Neural cell (in vitro differentiated cells): ENCODE results near the gene CD248.
"Not testable (repeated sequence)": the region's sequence is repeated elsewhere in the genome, so short reads cannot be mapped to it uniquely, and the experiment has no call there.

Source experiments
- CTCF ChIP-seq: fragments of 450-650 bp; IDR thresholded peaks from 2 replicates; pipeline ENCODE4 v1.5.1; 2014; ENCODE audit warnings: antibody characterized with exemption, mild to moderate bottlenecking, moderate library complexity; ENCODE audit not compliant: poor library complexity, severe bottlenecking
- RAD21 ChIP-seq: fragments of 450-650 bp; conservative IDR thresholded peaks from 2 replicates; pipeline ENCODE4 v1.6.1; 2014; ENCODE audit warnings: antibody characterized with exemption, mild to moderate bottlenecking, moderate library complexity
- TAF1 ChIP-seq: IDR thresholded peaks from 2 replicates; pipeline ENCODE4 v1.6.1; 2012; ENCODE audit warnings: low read depth
- TF ChIP-seq, protein P1 (sequence below): IDR thresholded peaks from 2 replicates; pipeline ENCODE4 v1.6.1; 2012; ENCODE audit warnings: borderline replicate concordance

DNA sequence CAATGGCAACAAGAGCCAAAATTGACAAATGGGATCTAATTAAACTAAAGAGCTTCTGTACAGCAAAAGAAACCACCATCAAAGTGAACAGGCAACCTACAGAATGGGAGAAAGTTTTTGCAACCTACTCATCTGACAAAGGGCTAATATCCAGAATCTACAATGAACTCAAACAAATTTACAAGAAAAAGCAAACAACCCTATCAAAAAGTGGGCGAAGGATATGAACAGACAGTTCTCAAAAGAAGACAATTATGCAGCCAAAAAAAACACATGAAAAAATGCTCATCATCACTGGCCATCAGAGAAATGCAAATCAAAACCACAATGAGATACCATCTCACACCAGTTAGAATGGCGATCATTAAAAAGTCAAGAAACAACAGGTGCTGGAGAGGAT, 3.4 kb upstream of the CD248 start:
- TF ChIP-seq CTCF, RAD21, TAF1: not testable (repeated sequence)
- TF ChIP-seq, protein P1, sequence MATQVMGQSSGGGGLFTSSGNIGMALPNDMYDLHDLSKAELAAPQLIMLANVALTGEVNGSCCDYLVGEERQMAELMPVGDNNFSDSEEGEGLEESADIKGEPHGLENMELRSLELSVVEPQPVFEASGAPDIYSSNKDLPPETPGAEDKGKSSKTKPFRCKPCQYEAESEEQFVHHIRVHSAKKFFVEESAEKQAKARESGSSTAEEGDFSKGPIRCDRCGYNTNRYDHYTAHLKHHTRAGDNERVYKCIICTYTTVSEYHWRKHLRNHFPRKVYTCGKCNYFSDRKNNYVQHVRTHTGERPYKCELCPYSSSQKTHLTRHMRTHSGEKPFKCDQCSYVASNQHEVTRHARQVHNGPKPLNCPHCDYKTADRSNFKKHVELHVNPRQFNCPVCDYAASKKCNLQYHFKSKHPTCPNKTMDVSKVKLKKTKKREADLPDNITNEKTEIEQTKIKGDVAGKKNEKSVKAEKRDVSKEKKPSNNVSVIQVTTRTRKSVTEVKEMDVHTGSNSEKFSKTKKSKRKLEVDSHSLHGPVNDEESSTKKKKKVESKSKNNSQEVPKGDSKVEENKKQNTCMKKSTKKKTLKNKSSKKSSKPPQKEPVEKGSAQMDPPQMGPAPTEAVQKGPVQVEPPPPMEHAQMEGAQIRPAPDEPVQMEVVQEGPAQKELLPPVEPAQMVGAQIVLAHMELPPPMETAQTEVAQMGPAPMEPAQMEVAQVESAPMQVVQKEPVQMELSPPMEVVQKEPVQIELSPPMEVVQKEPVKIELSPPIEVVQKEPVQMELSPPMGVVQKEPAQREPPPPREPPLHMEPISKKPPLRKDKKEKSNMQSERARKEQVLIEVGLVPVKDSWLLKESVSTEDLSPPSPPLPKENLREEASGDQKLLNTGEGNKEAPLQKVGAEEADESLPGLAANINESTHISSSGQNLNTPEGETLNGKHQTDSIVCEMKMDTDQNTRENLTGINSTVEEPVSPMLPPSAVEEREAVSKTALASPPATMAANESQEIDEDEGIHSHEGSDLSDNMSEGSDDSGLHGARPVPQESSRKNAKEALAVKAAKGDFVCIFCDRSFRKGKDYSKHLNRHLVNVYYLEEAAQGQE: not testable (repeated sequence)
